Progenitor cell of endocrine pancreas (in vitro differentiated cells): ENCODE measurements around the gene AP5Z1. TPM values are rescaled to one million over a fixed set of nuclear protein-coding genes. Genes with fewer than 3 reads are reported as not detected.
A peak's percentile ranks its signal among the peaks of the same experiment; 100 is the strongest.

Experiments
- DNase-seq: peaks from one replicate; pipeline ENCODE4 v3.0.0; 2021; ENCODE audit warnings: low spot score; ENCODE audit not compliant: unreplicated experiment
- H3K27ac Mint-ChIP-seq: 2 replicates; pipeline ENCODE4 v1.8.0; 2021; ENCODE audit warnings: mild to moderate bottlenecking, moderate library complexity, mixed read lengths
- H3K27me3 Mint-ChIP-seq: 2 replicates; pipeline ENCODE4 v1.8.0; 2021; ENCODE audit warnings: mixed read lengths
- H3K36me3 Mint-ChIP-seq: 2 replicates; pipeline ENCODE4 v1.8.0; 2022; ENCODE audit warnings: mixed read lengths; ENCODE audit not compliant: insufficient read depth
- H3K4me1 Mint-ChIP-seq: 2 replicates; pipeline ENCODE4 v1.8.0; 2021; ENCODE audit warnings: low read depth, mixed read lengths
- H3K4me3 Mint-ChIP-seq: 2 replicates; pipeline ENCODE4 v1.8.0; 2021; ENCODE audit warnings: low read depth, mild to moderate bottlenecking, moderate library complexity, mixed read lengths
- H3K9me3 Mint-ChIP-seq: 2 replicates; pipeline ENCODE4 v1.8.0; 2021; ENCODE audit warnings: low read depth, mixed read lengths
- total RNA-seq: library from RNA; stranded (reverse); gene quantifications from 2 replicates; pipeline ENCODE4 v1.2.1, GENCODE V29; 2021
- TF ChIP-seq, protein P1 (sequence below): fragments of 200-600 bp; sonication (generic); IDR thresholded peaks from one replicate; pipeline ENCODE4 v1.5.0; 2021; ENCODE audit warnings: antibody characterized with exemption, mild to moderate bottlenecking; ENCODE audit not compliant: unreplicated experiment

The AP5Z1 gene
- total RNA-seq, 1 donor from 2014 or later, result 42.8 TPM

DNA sequence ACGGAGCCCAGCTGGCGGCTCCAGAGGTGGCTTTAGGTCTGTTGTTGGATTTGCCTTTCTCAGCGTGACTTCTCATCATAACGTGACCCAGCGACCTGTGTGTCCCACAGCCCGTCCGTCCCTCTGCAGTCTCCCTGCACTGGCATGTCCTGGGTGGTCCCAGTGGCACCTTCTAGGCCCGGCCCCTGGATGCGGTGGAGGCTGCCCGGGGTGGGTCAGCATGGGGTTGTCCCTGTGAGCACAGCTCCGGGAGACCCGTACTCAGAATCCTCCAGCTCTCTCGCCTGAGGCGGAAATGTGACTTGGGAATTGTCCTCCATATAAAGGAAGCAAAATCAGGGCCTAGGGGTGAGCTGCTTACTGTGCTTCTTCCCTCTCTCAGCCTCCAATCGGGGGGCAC is 25.6 kb upstream of the AP5Z1 start:
- H3K27me3 Mint-ChIP-seq, result no peaks in the 10 kb centered on the region

DNA sequence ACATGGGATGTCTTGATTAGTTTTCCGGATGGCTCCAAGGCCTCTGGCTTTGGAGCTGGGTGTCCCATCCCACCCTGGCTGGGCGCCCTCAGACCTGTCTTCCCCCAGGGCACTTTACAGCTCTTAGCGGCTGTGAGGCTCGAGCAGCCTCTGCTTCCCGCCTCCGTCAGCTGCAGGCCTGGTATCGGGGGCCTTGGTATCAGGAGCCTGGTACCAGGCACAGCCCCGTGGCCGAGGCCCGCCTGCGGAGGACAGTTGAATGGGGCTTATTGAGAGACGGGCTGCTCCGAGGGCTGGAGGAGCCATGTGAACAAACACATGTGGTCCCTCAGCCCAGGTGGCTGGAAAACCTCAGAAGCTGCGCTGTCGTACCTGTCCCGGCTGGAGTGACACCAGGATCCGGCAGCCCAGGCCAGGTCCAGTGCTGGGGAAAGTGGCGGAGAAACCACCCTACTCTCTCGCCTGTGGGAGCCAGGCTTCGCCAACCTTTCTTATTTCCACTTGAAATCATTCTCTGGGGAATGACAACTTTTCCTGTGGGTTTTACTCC is 23.9 kb upstream of the AP5Z1 start:
- TF ChIP-seq, protein P1, sequence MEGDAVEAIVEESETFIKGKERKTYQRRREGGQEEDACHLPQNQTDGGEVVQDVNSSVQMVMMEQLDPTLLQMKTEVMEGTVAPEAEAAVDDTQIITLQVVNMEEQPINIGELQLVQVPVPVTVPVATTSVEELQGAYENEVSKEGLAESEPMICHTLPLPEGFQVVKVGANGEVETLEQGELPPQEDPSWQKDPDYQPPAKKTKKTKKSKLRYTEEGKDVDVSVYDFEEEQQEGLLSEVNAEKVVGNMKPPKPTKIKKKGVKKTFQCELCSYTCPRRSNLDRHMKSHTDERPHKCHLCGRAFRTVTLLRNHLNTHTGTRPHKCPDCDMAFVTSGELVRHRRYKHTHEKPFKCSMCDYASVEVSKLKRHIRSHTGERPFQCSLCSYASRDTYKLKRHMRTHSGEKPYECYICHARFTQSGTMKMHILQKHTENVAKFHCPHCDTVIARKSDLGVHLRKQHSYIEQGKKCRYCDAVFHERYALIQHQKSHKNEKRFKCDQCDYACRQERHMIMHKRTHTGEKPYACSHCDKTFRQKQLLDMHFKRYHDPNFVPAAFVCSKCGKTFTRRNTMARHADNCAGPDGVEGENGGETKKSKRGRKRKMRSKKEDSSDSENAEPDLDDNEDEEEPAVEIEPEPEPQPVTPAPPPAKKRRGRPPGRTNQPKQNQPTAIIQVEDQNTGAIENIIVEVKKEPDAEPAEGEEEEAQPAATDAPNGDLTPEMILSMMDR, result no peak
- no peaks in the 10 kb centered on the region for H3K27me3 Mint-ChIP-seq
- H3K4me1 Mint-ChIP-seq, result peaks cover 8% of the 10 kb centered on the region
- no peaks in the 10 kb centered on the region for H3K9me3 Mint-ChIP-seq
- peak overlapping the region; percentile 56 for H3K27ac Mint-ChIP-seq
- H3K36me3 Mint-ChIP-seq, result peaks cover 19% of the 10 kb centered on the region
- no peak for DNase-seq
- no peak overlapping the region for H3K4me3 Mint-ChIP-seq

More for the DNA sequence above, 25.6 kb upstream of the AP5Z1 start:
- DNase-seq, result no peak
- no peak overlapping the region for H3K4me3 Mint-ChIP-seq
- peaks cover 19% of the 10 kb centered on the region for H3K4me1 Mint-ChIP-seq
- TF ChIP-seq, protein P1, result no peak
- no peaks in the 10 kb centered on the region for H3K9me3 Mint-ChIP-seq
- no peak overlapping the region for H3K27ac Mint-ChIP-seq
- H3K36me3 Mint-ChIP-seq, result peaks cover 21% of the 10 kb centered on the region

DNA sequence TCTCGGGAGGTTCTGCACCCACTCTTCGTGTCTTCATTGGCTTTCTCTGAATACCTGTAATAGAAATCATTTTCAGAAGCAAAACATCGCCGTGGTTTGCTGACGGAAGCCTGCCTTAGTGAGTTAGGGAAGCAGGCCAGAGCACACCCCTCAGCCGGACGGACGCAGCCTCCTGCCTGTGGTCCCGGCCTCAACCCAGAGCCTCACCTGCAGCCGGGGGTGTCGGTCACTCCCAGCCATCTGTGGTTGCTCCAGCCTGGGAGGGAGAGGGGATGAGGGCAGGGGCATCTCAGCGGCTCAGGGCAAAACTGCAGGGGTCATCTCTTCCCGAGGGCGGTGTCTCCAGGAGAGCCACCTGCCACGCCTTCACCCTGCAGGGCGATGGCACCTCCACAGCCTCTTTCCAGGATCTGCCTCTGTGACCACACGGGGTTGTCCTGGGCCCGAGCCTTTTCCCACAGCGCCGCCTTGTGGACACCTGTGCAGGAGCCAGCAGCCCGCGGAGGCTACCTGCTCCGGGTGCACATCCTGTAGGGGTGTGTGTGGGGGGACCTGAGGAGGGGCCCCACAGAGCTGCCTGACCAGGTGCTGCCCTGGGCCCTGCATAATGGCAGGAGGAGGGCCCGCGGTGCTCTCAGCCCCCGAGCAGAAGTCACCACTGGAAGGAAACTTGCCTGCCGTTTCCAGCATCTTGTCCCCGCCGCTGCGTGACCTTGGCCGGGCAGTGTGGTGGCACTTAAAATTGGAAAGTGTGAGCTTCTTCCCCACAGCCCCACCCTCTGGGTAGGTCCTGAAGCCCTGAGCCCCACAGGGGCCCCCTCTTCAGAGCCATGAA is 21.6 kb upstream of the AP5Z1 start:
- H3K36me3 Mint-ChIP-seq, result peaks cover 11% of the 10 kb centered on the region
- H3K4me3 Mint-ChIP-seq, result no peak overlapping the region
- H3K9me3 Mint-ChIP-seq, result no peaks in the 10 kb centered on the region
- DNase-seq, result peak; percentile 79
- no peak overlapping the region for H3K27ac Mint-ChIP-seq
- TF ChIP-seq, protein P1, result peak; percentile 98
- peaks cover 1% of the 10 kb centered on the region for H3K4me1 Mint-ChIP-seq
- no peaks in the 10 kb centered on the region for H3K27me3 Mint-ChIP-seq

DNA sequence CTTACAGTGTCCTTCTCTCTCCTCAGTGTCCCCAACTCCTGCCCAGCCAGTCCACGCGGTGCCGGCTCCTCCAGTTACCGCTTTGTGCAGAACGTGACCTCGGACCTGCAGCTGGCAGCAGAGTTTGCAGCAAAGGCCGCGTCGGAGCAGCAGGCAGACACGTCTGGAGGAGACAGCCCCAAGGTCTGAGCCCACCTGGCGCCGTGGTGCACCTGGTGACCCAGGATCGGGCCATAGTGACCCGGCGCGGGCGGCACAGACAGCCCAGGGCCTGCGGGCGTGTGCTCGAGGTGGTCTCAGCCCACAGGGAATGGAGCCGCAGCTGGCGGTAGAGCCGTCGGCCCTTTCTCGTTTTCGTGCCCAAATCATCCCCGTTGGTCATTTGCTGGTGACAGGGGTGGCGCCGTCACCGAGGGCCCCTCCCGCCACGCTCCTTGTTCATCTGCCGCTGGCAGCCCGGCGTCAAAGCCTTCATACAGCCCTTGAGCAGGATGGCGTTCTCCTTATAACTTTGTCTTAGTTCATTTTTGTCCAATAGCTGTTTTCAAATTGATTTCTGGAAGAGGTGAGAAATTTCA is 20.9 kb upstream of the AP5Z1 start:
- H3K36me3 Mint-ChIP-seq, result peaks cover 7% of the 10 kb centered on the region
- TF ChIP-seq, protein P1, result no peak
- no peaks in the 10 kb centered on the region for H3K9me3 Mint-ChIP-seq
- no peaks in the 10 kb centered on the region for H3K27me3 Mint-ChIP-seq
- no peak overlapping the region for H3K4me3 Mint-ChIP-seq
- H3K27ac Mint-ChIP-seq, result no peak overlapping the region
- H3K4me1 Mint-ChIP-seq, result no peaks in the 10 kb centered on the region
- DNase-seq, result no peak

DNA sequence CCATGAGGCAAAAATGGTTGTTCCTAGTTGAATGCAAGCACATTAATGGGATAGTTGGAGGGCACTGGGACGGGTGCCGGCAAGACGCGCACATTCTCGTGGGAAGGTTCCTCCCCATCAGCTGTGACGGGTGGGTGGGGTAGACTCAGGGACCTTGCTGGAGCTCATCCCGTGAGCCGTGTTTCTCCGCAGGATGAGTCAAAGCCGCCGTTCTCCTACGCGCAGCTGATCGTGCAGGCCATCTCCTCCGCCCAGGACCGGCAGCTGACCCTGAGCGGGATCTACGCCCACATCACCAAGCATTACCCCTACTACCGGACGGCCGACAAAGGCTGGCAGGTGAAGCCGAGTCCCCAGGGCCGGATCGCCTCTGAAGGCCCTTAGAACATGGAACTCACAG is 20.4 kb upstream of the AP5Z1 start:
- peaks cover 10% of the 10 kb centered on the region for H3K36me3 Mint-ChIP-seq
- no peaks in the 10 kb centered on the region for H3K9me3 Mint-ChIP-seq
- TF ChIP-seq, protein P1, result no peak
- no peak overlapping the region for H3K27ac Mint-ChIP-seq
- H3K27me3 Mint-ChIP-seq, result no peaks in the 10 kb centered on the region
- no peaks in the 10 kb centered on the region for H3K4me1 Mint-ChIP-seq
- H3K4me3 Mint-ChIP-seq, result no peak overlapping the region
- no peak for DNase-seq
